GM10266 (cell line): ENCODE data around the gene IGF1.

ENCODE experiments used
- DNase-seq: peaks from one replicate; pipeline ENCODE4 v3.0.0; 2012; ENCODE audit errors: extremely low spot score
- TF ChIP-seq, protein P1 (sequence below): IDR thresholded peaks from 2 replicates; pipeline ENCODE4 v1.5.1; 2012; ENCODE audit warnings: mild to moderate bottlenecking, low read depth; ENCODE audit not compliant: control insufficient read depth, insufficient read depth; ENCODE audit errors: missing control alignments

Gene IGF1

GRCh38 chr12:102514696-102515095, 34.3 kb upstream of the IGF1 start:
- no peak for DNase-seq
- TF ChIP-seq, protein P1, sequence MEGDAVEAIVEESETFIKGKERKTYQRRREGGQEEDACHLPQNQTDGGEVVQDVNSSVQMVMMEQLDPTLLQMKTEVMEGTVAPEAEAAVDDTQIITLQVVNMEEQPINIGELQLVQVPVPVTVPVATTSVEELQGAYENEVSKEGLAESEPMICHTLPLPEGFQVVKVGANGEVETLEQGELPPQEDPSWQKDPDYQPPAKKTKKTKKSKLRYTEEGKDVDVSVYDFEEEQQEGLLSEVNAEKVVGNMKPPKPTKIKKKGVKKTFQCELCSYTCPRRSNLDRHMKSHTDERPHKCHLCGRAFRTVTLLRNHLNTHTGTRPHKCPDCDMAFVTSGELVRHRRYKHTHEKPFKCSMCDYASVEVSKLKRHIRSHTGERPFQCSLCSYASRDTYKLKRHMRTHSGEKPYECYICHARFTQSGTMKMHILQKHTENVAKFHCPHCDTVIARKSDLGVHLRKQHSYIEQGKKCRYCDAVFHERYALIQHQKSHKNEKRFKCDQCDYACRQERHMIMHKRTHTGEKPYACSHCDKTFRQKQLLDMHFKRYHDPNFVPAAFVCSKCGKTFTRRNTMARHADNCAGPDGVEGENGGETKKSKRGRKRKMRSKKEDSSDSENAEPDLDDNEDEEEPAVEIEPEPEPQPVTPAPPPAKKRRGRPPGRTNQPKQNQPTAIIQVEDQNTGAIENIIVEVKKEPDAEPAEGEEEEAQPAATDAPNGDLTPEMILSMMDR, result no peak

DNA sequence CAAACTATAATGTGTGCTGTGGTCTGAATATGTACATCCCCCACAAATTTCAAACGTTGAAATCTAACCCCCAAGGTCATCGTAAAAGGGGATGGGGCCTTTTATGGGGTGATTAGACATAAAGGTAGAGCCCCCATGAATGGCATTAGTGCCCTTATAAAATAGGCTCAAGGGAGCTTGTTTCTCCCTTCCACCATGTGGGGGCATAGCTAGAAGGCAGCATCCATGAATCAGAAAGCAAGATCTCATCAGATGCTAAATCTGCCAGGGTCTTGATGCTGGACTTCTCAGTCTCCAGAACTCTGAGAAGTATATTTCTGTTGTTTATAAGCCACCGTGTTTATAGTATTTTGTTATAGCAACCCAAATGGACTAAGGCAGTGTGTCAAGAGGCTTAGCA, 33.4 kb upstream of the IGF1 start:
- no peak for DNase-seq
- TF ChIP-seq, protein P1, result no peak

DNA sequence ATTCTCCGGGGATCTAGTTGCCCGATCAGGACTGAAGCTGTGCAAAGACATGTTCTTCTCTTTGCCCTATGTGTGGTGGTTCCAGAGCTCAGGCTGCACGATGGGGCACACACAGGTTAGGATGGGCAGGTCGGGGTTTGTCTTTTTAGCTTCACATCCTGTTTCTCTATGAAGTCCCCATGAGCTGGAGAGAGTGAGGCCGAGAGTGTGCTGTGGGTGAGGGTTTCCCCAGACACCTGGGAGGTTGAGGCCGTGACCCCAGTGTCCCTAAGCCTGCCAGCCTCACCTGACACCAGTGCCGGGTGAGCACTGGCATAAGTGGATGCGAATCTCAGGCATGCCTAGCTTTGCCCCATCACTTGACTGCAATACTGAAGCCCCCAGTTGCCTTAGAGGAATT, 32.9 kb upstream of the IGF1 start:
- TF ChIP-seq, protein P1, result no peak
- DNase-seq, result peak; percentile 25

- TF ChIP-seq, protein P1, result no peak
- DNase-seq, result no peak
These were observed 32.2 kb upstream of the IGF1 start for GRCh38 chr12:102512523-102512922.

- no peak for DNase-seq
- TF ChIP-seq, protein P1, result no peak
These were observed 31.2 kb upstream of the IGF1 start for GRCh38 chr12:102511575-102511974.

GRCh38 chr12:102510463-102510862, 30.1 kb upstream of the IGF1 start:
- TF ChIP-seq, protein P1, result no peak
- no peak for DNase-seq

GRCh38 chr12:102510031-102510430, 29.7 kb upstream of the IGF1 start:
- TF ChIP-seq, protein P1, result no peak
- no peak for DNase-seq
